ENCODE data around the gene KRTAP5-7. TPM values are rescaled to one million over a fixed set of nuclear protein-coding genes. Genes with fewer than 3 reads are reported as not detected.

KRTAP5-7 gene
- total and polyA plus RNA-seq, 2 of the 8 experiments (the other 6 are each of a cell fraction or from before 2014, with no cell fraction given) = not detected

DNA sequence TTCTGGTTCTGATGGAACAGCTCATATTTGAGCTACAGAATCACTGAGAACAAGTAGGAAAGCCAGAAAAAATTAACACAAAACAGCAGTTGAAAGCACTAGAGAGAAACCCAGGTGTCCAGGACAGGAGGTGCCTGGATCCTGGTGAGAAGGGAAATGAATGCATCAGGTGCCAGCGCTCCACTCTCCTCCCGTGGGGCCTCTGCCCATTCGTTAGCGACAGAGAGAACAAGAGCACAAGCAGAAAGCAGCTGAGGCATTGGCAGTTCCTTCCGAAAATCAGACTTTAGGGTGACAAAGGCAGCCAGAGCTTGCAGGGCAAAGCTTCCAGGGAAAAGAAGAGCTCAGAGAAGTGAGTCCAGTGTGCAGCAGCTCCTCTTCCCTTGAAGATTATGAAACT, 20.0 kb upstream of the KRTAP5-7 start:
- no peak overlapping the region for H3K9ac ChIP-seq (replicated peaks in 1 of 4; ENCODE audit: extremely low read depth in 1 of 4, low read depth in 3 of 4, low read length in 3 of 4)
- no peak overlapping the region for H2BK120ac ChIP-seq (replicated peaks; ENCODE audit: low read depth, low read length)
- H2BK20ac ChIP-seq (ENCODE audit: low read length) = no peak overlapping the region
- H3K4ac ChIP-seq (replicated peaks; ENCODE audit: insufficient read length, low read depth, low read length) = no peak overlapping the region
- no peaks in the 10 kb centered on the region for H3K27me3 ChIP-seq (replicated peaks in 1 of 4; ENCODE audit: control insufficient read depth in 3 of 4, extremely low read depth in 1 of 4, insufficient read depth in 3 of 4, low read length in 3 of 4)
- peaks cover 0 to 10% (median 0%) of the 10 kb centered on the region in 4 experiments; a peak in 1 of 8 replicates for H3K36me3 ChIP-seq (ENCODE audit: control insufficient read depth in 2 of 4, insufficient read depth in 4 of 4, low read length in 3 of 4)
- H4K8ac ChIP-seq (ENCODE audit: extremely low read depth, insufficient read depth, low read length) = no peak overlapping the region
- no peaks in the 10 kb centered on the region for H3K79me1 ChIP-seq (ENCODE audit: low read depth, low read length)
- H2BK5ac ChIP-seq (ENCODE audit: low read depth, low read length) = no peak overlapping the region
- H3K23ac ChIP-seq (ENCODE audit: insufficient read length) = no peak overlapping the region
- CTCF ChIA-PET (ENCODE audit: partially characterized antibody) = interaction anchor here (0.9 to 1.9 kb wide), 2 partner anchors 57 to 259 kb away, joined by 3 to 11 read pairs; no protein-coding TSS in a partner anchor
- H3K4me2 ChIP-seq (ENCODE audit: insufficient read depth in 1 of 2, low read depth in 2 of 2, low read length in 2 of 2) = no peak overlapping the region
- no peak overlapping the region for H3K4me3 ChIP-seq (ENCODE audit: extremely low read depth in 1 of 4, insufficient read depth in 2 of 4, low read depth in 3 of 4, low read length in 4 of 4)
- H4K5ac ChIP-seq (ENCODE audit: insufficient read length, low read depth, low read length) = no peak overlapping the region
- no peak overlapping the region for H4K91ac ChIP-seq (replicated peaks; ENCODE audit: insufficient read length, low read length)
- FAIRE-seq (no peak), DNase-seq (ENCODE audit: low read depth in 1 of 2, low spot score in 2 of 2) (peak in 1 of 2 experiments; percentile 32)
- no peak overlapping the region; the same call in 1 of the 2 replicates for H2BK12ac ChIP-seq (ENCODE audit: low read depth, low read length)
- H2AFZ ChIP-seq (ENCODE audit: low read length) = no peak overlapping the region
- H2AK5ac ChIP-seq (ENCODE audit: low read depth, low read length) = no peak overlapping the region
- WGBS, 2 experiments (ENCODE audit: extremely low coverage in 1 of 2, insufficient coverage in 1 of 2, insufficient read length in 1 of 2, insufficient replicate concordance in 2 of 2, low coverage in 1 of 2, low lambda C conversion rate in 2 of 2, missing lambda C conversion rate in 1 of 2) = 79% methylated on average over 5 of the region's 5 CpGs; no CpG with 5 or more reads in 1 of the 2 experiments
- H4K20me1 ChIP-seq (replicated peaks in 1 of 2; ENCODE audit: control insufficient read depth in 1 of 2, insufficient read depth in 2 of 2, low read length in 2 of 2) = no peaks in the 10 kb centered on the region
- no peaks in the 10 kb centered on the region for H3K79me2 ChIP-seq (ENCODE audit: control insufficient read depth in 1 of 2, insufficient read depth in 2 of 2, low read length in 2 of 2)
- POLR2A ChIA-PET (ENCODE audit: partially characterized antibody) = interaction anchor here (1.2 kb wide), 1 partner anchor 12 kb away, joined by 3 read pairs; no protein-coding TSS in a partner anchor
- no peak overlapping the region for H3K56ac ChIP-seq (replicated peaks; ENCODE audit: insufficient read length, low read depth, low read length)
- H3K18ac ChIP-seq (ENCODE audit: extremely low read depth, low read length) = no peak overlapping the region
- no peak overlapping the region for H3K14ac ChIP-seq (ENCODE audit: insufficient read length)
- no peak overlapping the region for H3K27ac ChIP-seq (ENCODE audit: low read depth, low read length)
- peaks cover 0 to 8% (median 5%) of the 10 kb centered on the region in 4 experiments; a peak in 5 of 7 replicates for H3K4me1 ChIP-seq (replicated peaks in 1 of 4; ENCODE audit: control insufficient read depth in 3 of 4, insufficient read depth in 4 of 4, low read length in 3 of 4)
- no peak overlapping the region for H2BK15ac ChIP-seq (ENCODE audit: low read length)
- H3K23me2 ChIP-seq (ENCODE audit: low read depth, low read length) = no peaks in the 10 kb centered on the region
- H3K9me3 ChIP-seq (ENCODE audit: insufficient read depth in 2 of 2, low read depth in 1 of 2, low read length in 1 of 2) = peaks cover 18 to 25% of the 10 kb centered on the region in 2 experiments
- TF ChIP-seq CEBPB (IDR thresholded peaks at IDR 0.05; ENCODE audit: low read depth, low read length) (no peak), POLR2A (IDR thresholded peaks at IDR 0.05; ENCODE audit: control extremely low read depth in 1 of 2, low read depth in 2 of 2, low read length in 2 of 2) (no peak), KDM1A (IDR thresholded peaks at IDR 0.05; ENCODE audit: borderline replicate concordance, low read length) (no peak), TBP (IDR thresholded peaks at IDR 0.05; ENCODE audit: low read depth, low read length) (no peak), RNF2 (IDR thresholded peaks at IDR 0.05; ENCODE audit: borderline replicate concordance, low read depth, low read length, missing control alignments, poor library complexity, severe bottlenecking) (no peak), TAF1 (IDR thresholded peaks at IDR 0.05; ENCODE audit: low read depth, low read length) (no peak), JUND (IDR thresholded peaks at IDR 0.05; ENCODE audit: low read length) (no peak), ASH2L (IDR thresholded peaks at IDR 0.05; ENCODE audit: low read length) (no peak), FOSL1 (IDR thresholded peaks at IDR 0.05; ENCODE audit: insufficient read depth, low read depth, low read length) (no peak), SIX5 (IDR thresholded peaks at IDR 0.05; ENCODE audit: low read depth, low read length) (no peak)
- TF ChIP-seq, protein P1, sequence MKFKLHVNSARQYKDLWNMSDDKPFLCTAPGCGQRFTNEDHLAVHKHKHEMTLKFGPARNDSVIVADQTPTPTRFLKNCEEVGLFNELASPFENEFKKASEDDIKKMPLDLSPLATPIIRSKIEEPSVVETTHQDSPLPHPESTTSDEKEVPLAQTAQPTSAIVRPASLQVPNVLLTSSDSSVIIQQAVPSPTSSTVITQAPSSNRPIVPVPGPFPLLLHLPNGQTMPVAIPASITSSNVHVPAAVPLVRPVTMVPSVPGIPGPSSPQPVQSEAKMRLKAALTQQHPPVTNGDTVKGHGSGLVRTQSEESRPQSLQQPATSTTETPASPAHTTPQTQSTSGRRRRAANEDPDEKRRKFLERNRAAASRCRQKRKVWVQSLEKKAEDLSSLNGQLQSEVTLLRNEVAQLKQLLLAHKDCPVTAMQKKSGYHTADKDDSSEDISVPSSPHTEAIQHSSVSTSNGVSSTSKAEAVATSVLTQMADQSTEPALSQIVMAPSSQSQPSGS (IDR thresholded peaks at IDR 0.05; ENCODE audit: low read length) = no peak
- TF ChIP-seq, protein P2, sequence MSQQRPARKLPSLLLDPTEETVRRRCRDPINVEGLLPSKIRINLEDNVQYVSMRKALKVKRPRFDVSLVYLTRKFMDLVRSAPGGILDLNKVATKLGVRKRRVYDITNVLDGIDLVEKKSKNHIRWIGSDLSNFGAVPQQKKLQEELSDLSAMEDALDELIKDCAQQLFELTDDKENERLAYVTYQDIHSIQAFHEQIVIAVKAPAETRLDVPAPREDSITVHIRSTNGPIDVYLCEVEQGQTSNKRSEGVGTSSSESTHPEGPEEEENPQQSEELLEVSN (IDR thresholded peaks at IDR 0.05) = no peak
